Small intestine (tissue), 7 donors: ENCODE measurements around the gene ERGIC2. TPM values are rescaled to one million over a fixed set of nuclear protein-coding genes. Genes with fewer than 3 reads are reported as not detected.

Experiments used
- DNase-seq, 2 donors: peaks; one replicate each; pipeline versions ENCODE4 v3.0.0 to v3.0.0-alpha.2; 2013
- FAIRE-seq: peaks from 2 replicates; lab custom pipeline; 2012; peaks lifted over from hg19 to GRCh38; lab: Jason Lieb, UNC
- H3K27ac ChIP-seq, 3 donors: one replicate each; pipeline ENCODE4 v1.5.1; 2013; ENCODE audit warnings: low read length in 2 of 3, mild to moderate bottlenecking in 2 of 3, control low read depth in 1 of 3, inconsistent platforms in 1 of 3, low read depth in 1 of 3, moderate library complexity in 1 of 3
- H3K27me3 ChIP-seq, 3 donors: one replicate each; pipeline ENCODE4 v1.6.1; 2013; ENCODE audit warnings: low read length in 3 of 3, inconsistent platforms in 1 of 3; ENCODE audit not compliant: control insufficient read depth in 3 of 3, insufficient read depth in 3 of 3
- H3K36me3 ChIP-seq, 3 donors: one replicate each; pipeline ENCODE4 v1.6.1; 2013; ENCODE audit warnings: low read length in 3 of 3, inconsistent platforms in 1 of 3, low read depth in 1 of 3, mild to moderate bottlenecking in 1 of 3, moderate library complexity in 1 of 3; ENCODE audit not compliant: control insufficient read depth in 3 of 3, insufficient read depth in 2 of 3
- H3K4me1 ChIP-seq, 3 donors: one replicate each; pipeline ENCODE4 v1.6.1; 2013; ENCODE audit warnings: low read length in 2 of 3, inconsistent platforms in 1 of 3, low read depth in 1 of 3, mild to moderate bottlenecking in 1 of 3, moderate library complexity in 1 of 3; ENCODE audit not compliant: control insufficient read depth in 3 of 3, insufficient read depth in 2 of 3
- H3K4me3 ChIP-seq, 3 donors: one replicate each; pipeline ENCODE4 v1.5.1; 2013; ENCODE audit warnings: low read length in 3 of 3, control low read depth in 1 of 3, inconsistent platforms in 1 of 3, low read depth in 1 of 3, mild to moderate bottlenecking in 1 of 3, moderate library complexity in 1 of 3
- H3K9me3 ChIP-seq, 2 donors: one replicate each; pipeline ENCODE4 v1.6.1; 2013; ENCODE audit warnings: low read depth in 1 of 2, low read length in 1 of 2; ENCODE audit not compliant: control insufficient read depth in 2 of 2, insufficient read depth in 1 of 2
- WGBS, 3 donors: extraction: QIAGEN DNeasy Blood & Tissue Kit; methylation state at CpG; one replicate each; pipeline ENCODE4 v1.1.7; 2013; 5-methylcytosine and 5-hydroxymethylcytosine counted together
- polyA plus RNA-seq, 4 donors: library from polyadenylated mRNA; stranded (reverse) in 3 of 4; unstranded in 1 of 4; fragments of 200-250 nt in 3 of 4; fragments of 120-200 nt in 1 of 4; gene quantifications; one replicate each; pipeline versions ENCODE4 v1.2.1 to v1.2.3, GENCODE V29; 2013
- donor health status: healthy with polysubstance abuse.
- donor health status: control.
- donor health status: control.
- donor health status: Bipolar disorder and iron deficiency.
- donor health status: healthy.

The ERGIC2 gene
- polyA plus RNA-seq, 4 donors = 10.8 to 59.9 (median 24.1) TPM

DNA sequence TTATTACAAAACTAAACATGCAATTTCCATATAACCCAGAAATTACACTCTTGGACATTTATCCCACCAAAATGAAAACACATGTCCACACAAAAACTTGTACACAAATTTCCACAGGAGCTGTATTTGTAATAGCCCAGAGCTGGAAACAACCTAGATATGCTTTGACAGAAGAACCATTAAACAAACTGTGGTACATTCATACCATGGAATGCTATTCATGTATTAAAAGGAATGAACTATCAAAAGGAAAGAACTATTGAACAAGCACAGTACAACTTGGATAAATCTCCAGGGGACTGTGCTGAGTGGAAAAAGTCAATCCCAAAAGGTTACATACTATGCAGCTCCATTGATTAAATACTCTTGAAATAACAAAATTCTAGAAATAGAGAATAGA is 35.8 kb upstream of the ERGIC2 start:
- H3K27me3 ChIP-seq = no peaks in the 10 kb centered on the region
- H3K36me3 ChIP-seq = no peaks in the 10 kb centered on the region
- no peak overlapping the region for H3K4me3 ChIP-seq
- no peaks in the 10 kb centered on the region for H3K4me1 ChIP-seq
- H3K27ac ChIP-seq = no peak overlapping the region
- DNase-seq (no peak), FAIRE-seq (no peak)
- H3K9me3 ChIP-seq = no peaks in the 10 kb centered on the region

GRCh38 chr12:29415111-29415510 is 34.1 kb upstream of the ERGIC2 start:
- no peaks in the 10 kb centered on the region for H3K27me3 ChIP-seq
- 60 to 63% (median 63%) methylated on average over 4 of the region's 4 CpGs for WGBS, 3 donors
- FAIRE-seq (no peak), DNase-seq (no peak)
- no peaks in the 10 kb centered on the region for H3K4me1 ChIP-seq
- H3K36me3 ChIP-seq = no peaks in the 10 kb centered on the region
- no peak overlapping the region for H3K4me3 ChIP-seq
- H3K27ac ChIP-seq = no peak overlapping the region
- H3K9me3 ChIP-seq = no peaks in the 10 kb centered on the region

- Histone ChIP-seq H3K9me3 (no peaks in the 10 kb centered on the region), H3K27ac (no peak overlapping the region), H3K4me3 (no peak overlapping the region), H3K27me3 (no peaks in the 10 kb centered on the region), H3K36me3 (no peaks in the 10 kb centered on the region), H3K4me1 (no peaks in the 10 kb centered on the region)
- FAIRE-seq (no peak), DNase-seq (no peak)
Measured at GRCh38 chr12:29414368-29414767, 33.4 kb upstream of the ERGIC2 start.

DNA sequence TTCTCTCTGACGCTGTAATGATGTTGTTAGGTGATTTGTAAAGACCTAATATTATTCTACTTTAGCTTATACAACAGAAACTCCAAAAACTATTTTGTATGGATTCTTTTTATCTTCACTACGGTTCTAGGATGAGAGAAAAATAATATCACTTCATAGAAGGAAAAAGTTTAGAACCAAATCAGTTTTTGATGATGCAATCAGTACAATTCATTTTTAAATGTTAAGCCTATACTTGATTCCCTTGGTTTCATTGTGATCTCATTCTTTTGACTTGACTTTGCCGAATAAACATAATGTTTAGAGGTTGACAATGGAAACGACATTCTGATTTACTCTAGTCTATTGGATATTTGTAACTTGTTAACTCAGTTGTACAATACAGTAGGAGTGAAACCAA is 24.6 kb upstream of the ERGIC2 start:
- no peak overlapping the region for H3K27ac ChIP-seq
- no peak overlapping the region for H3K4me3 ChIP-seq
- no peak for DNase-seq
- H3K36me3 ChIP-seq = no peaks in the 10 kb centered on the region
- 57 to 65% (median 65%) methylated on average over 4 of the region's 4 CpGs for WGBS, 3 donors
- FAIRE-seq = no peak
- no peaks in the 10 kb centered on the region for H3K9me3 ChIP-seq
- no peaks in the 10 kb centered on the region for H3K27me3 ChIP-seq
- no peaks in the 10 kb centered on the region for H3K4me1 ChIP-seq

DNA sequence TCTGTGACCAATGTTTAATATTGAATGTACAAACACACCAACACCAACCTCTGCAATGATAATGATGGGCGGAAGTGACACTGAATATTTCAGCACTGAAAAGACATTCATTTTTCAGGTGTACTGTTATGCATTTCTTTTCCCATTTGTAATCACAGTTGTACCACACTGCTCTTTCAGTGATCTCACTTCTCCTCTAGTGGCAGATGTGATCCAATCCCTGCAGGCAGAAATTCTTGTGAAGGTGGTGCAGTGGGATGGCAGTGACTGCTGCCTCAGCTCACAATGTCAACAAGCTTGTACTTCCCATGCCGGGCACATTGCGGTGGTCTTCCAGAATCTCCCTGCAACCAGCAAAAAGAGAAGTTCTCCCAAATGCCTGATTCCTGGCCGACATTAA is 23.0 kb upstream of the ERGIC2 start:
- H3K9me3 ChIP-seq = no peaks in the 10 kb centered on the region
- DNase-seq (no peak), FAIRE-seq (no peak)
- no peak overlapping the region for H3K27ac ChIP-seq
- H3K36me3 ChIP-seq = no peaks in the 10 kb centered on the region
- WGBS, 3 donors = 66 to 75% (median 73%) methylated on average over 4 of the region's 4 CpGs
- no peaks in the 10 kb centered on the region for H3K27me3 ChIP-seq
- no peak overlapping the region for H3K4me3 ChIP-seq
- H3K4me1 ChIP-seq = no peaks in the 10 kb centered on the region

GRCh38 chr12:29402437-29402836 is 21.5 kb upstream of the ERGIC2 start:
- H3K4me3 ChIP-seq = no peak overlapping the region
- no peak overlapping the region for H3K27ac ChIP-seq
- no peaks in the 10 kb centered on the region for H3K9me3 ChIP-seq
- H3K4me1 ChIP-seq = no peaks in the 10 kb centered on the region
- DNase-seq (no peak), FAIRE-seq (no peak)
- no peaks in the 10 kb centered on the region for H3K27me3 ChIP-seq
- H3K36me3 ChIP-seq = no peaks in the 10 kb centered on the region

DNA sequence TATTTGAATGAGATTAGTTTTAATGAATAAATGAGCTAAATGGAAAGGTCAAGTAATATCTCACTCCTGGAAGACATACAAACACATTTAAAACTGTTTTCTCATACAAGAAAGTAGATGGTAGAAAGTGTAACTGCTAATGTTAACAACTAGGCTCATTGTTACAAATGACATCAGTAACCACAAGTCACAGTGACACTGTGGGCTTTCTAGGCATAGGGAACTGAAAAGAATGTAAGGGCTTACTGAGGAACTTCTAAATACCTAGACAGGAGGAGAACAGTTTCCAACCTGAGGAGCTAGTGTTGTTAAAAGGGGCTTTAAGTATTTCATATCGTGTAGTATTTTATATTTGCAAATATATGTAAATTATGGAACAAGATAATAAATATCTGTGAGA is 17.5 kb upstream of the ERGIC2 start:
- FAIRE-seq (no peak), DNase-seq (no peak)
- WGBS, 3 donors = 88% methylated on average over 1 of the region's 1 CpG
- no peaks in the 10 kb centered on the region for H3K9me3 ChIP-seq
- H3K4me3 ChIP-seq = no peak overlapping the region
- peaks cover 0 to 2% (median 0%) of the 10 kb centered on the region in 3 donors for H3K27me3 ChIP-seq
- H3K36me3 ChIP-seq = no peaks in the 10 kb centered on the region
- no peaks in the 10 kb centered on the region for H3K4me1 ChIP-seq
- no peak overlapping the region for H3K27ac ChIP-seq

GRCh38 chr12:29396774-29397173 is 15.8 kb upstream of the ERGIC2 start:
- WGBS, 3 donors = 69 to 81% (median 81%) methylated on average over 3 of the region's 3 CpGs
- FAIRE-seq = no peak

GRCh38 chr12:29395356-29395755 is 14.4 kb upstream of the ERGIC2 start:
- no peak overlapping the region for H3K4me3 ChIP-seq
- WGBS, 3 donors = 76 to 95% (median 88%) methylated on average over 1 of the region's 1 CpG
- H3K36me3 ChIP-seq = no peaks in the 10 kb centered on the region
- H3K9me3 ChIP-seq = no peaks in the 10 kb centered on the region
- no peak overlapping the region for H3K27ac ChIP-seq
- peaks cover 0 to 2% (median 0%) of the 10 kb centered on the region in 3 donors for H3K27me3 ChIP-seq
- DNase-seq (no peak), FAIRE-seq (no peak)
- no peaks in the 10 kb centered on the region for H3K4me1 ChIP-seq

More at GRCh38 chr12:29396774-29397173, 15.8 kb upstream of the ERGIC2 start:
- no peak for DNase-seq
- no peaks in the 10 kb centered on the region for H3K4me1 ChIP-seq
- no peak overlapping the region for H3K4me3 ChIP-seq
- no peak overlapping the region for H3K27ac ChIP-seq
- peaks cover 0 to 2% (median 0%) of the 10 kb centered on the region in 3 donors for H3K27me3 ChIP-seq
- no peaks in the 10 kb centered on the region for H3K36me3 ChIP-seq
- H3K9me3 ChIP-seq = no peaks in the 10 kb centered on the region
